ENCODE data around the gene CDH13.

The CDH13 gene

GRCh38 chr16:83318390-83318789 is 691.6 kb downstream of the CDH13 start:
- Histone ChIP-seq H3K9me3 (ENCODE audit: severe bottlenecking) (no peaks in the 10 kb centered on the region), H3K4me3 (ENCODE audit: severe bottlenecking) (no peak overlapping the region), H3K4me1 (ENCODE audit: insufficient read depth, poor library complexity, severe bottlenecking) (no peaks in the 10 kb centered on the region), H3K27me3 (ENCODE audit: insufficient read depth, poor library complexity, severe bottlenecking) (no peaks in the 10 kb centered on the region), H3K27ac (ENCODE audit: poor library complexity, severe bottlenecking) (no peak overlapping the region), H3K36me3 (ENCODE audit: low read depth) (no peaks in the 10 kb centered on the region)
- ATAC-seq (ENCODE audit: low read depth) (no peak), DNase-seq (ENCODE audit: low spot score) (no peak)
- TF ChIP-seq CTCF (IDR thresholded peaks at IDR 0.05; ENCODE audit: poor library complexity, severe bottlenecking), result no peak

GRCh38 chr16:83328936-83329335 is 702.2 kb downstream of the CDH13 start:
- H3K4me1 ChIP-seq (ENCODE audit: insufficient read depth, poor library complexity, severe bottlenecking), result no peaks in the 10 kb centered on the region
- H3K36me3 ChIP-seq (ENCODE audit: low read depth), result no peaks in the 10 kb centered on the region
- no peaks in the 10 kb centered on the region for H3K9me3 ChIP-seq (ENCODE audit: severe bottlenecking)
- H3K4me3 ChIP-seq (ENCODE audit: severe bottlenecking), result no peak overlapping the region
- ATAC-seq (ENCODE audit: low read depth) (no peak), DNase-seq (ENCODE audit: low spot score) (no peak)
- no peak for TF ChIP-seq CTCF (IDR thresholded peaks at IDR 0.05; ENCODE audit: poor library complexity, severe bottlenecking)
- no peak overlapping the region for H3K27ac ChIP-seq (ENCODE audit: poor library complexity, severe bottlenecking)
- H3K27me3 ChIP-seq (ENCODE audit: insufficient read depth, poor library complexity, severe bottlenecking), result no peaks in the 10 kb centered on the region

GRCh38 chr16:83329441-83329840 is 702.7 kb downstream of the CDH13 start:
- H3K27me3 ChIP-seq (ENCODE audit: insufficient read depth, poor library complexity, severe bottlenecking), result no peaks in the 10 kb centered on the region
- ATAC-seq (ENCODE audit: low read depth) (no peak), DNase-seq (ENCODE audit: low spot score) (no peak)

DNA sequence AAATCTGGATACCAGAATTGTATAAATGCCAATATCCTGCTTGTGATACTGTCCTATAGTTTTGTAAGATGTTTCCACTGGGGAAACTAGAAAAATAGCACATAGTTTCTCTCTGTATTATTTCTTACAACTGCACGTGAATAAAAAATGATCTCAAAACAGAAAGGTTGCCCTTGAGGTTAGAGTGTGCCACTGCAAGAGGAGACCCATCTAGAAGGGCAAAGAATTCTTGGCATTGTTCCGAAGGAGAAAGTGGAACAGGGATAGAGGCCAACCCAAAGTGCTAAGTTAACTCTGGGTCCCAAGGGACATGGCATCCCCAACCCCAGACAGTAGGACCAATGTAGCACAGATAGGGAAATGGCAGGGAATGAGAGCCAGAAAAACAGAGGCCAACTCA is 703.5 kb downstream of the CDH13 start:
- Histone ChIP-seq H3K27ac (ENCODE audit: poor library complexity, severe bottlenecking) (no peak overlapping the region), H3K9me3 (ENCODE audit: severe bottlenecking) (no peaks in the 10 kb centered on the region), H3K27me3 (ENCODE audit: insufficient read depth, poor library complexity, severe bottlenecking) (no peaks in the 10 kb centered on the region), H3K36me3 (ENCODE audit: low read depth) (no peaks in the 10 kb centered on the region), H3K4me1 (ENCODE audit: insufficient read depth, poor library complexity, severe bottlenecking) (no peaks in the 10 kb centered on the region), H3K4me3 (ENCODE audit: severe bottlenecking) (no peak overlapping the region)
- DNase-seq (ENCODE audit: low spot score), result no peak
- ATAC-seq (ENCODE audit: low read depth), result no peak
- no peak for TF ChIP-seq CTCF (IDR thresholded peaks at IDR 0.05; ENCODE audit: poor library complexity, severe bottlenecking)

More at GRCh38 chr16:83329441-83329840, 702.7 kb downstream of the CDH13 start:
- no peaks in the 10 kb centered on the region for H3K36me3 ChIP-seq (ENCODE audit: low read depth)
- H3K9me3 ChIP-seq (ENCODE audit: severe bottlenecking), result no peaks in the 10 kb centered on the region
- H3K4me3 ChIP-seq (ENCODE audit: severe bottlenecking), result no peak overlapping the region
- no peaks in the 10 kb centered on the region for H3K4me1 ChIP-seq (ENCODE audit: insufficient read depth, poor library complexity, severe bottlenecking)
- H3K27ac ChIP-seq (ENCODE audit: poor library complexity, severe bottlenecking), result no peak overlapping the region
- TF ChIP-seq CTCF (IDR thresholded peaks at IDR 0.05; ENCODE audit: poor library complexity, severe bottlenecking), result no peak

DNA sequence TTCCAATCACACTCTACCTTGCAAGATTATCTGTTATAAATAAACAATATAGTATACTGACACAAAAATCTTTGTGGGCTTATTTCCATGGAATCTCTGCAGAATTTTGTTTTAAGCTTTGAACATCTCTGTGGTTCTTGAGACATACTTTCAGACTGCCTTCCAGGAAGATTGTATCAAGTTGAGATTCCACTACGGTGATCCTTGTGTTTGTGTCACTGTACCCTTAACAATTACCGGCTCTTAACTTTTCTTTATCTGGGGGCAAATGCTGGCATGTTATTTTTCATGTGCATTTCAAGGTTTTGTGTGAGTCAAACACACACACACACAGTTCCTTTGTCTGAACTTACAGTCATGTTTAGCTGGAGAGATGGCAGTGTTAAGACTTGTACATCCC is 708.3 kb downstream of the CDH13 start:
- ATAC-seq (ENCODE audit: low read depth), result no peak
- Histone ChIP-seq H3K27ac (ENCODE audit: poor library complexity, severe bottlenecking) (no peak overlapping the region), H3K4me1 (ENCODE audit: insufficient read depth, poor library complexity, severe bottlenecking) (peaks cover 12% of the 10 kb centered on the region), H3K27me3 (ENCODE audit: insufficient read depth, poor library complexity, severe bottlenecking) (no peaks in the 10 kb centered on the region), H3K36me3 (ENCODE audit: low read depth) (no peaks in the 10 kb centered on the region), H3K9me3 (ENCODE audit: severe bottlenecking) (no peaks in the 10 kb centered on the region), H3K4me3 (ENCODE audit: severe bottlenecking) (no peak overlapping the region)
- no peak for TF ChIP-seq CTCF (IDR thresholded peaks at IDR 0.05; ENCODE audit: poor library complexity, severe bottlenecking)
- DNase-seq (ENCODE audit: low spot score), result no peak

All from RWPE2 (cell line).